GM12872 (cell line): ENCODE measurements around the gene ANAPC15.

Experiments used
- CTCF ChIP-seq: IDR thresholded peaks from 3 replicates; pipeline ENCODE4 v1.5.1; 2011; ENCODE audit warnings: low read depth, mild to moderate bottlenecking, low read length, moderate library complexity; ENCODE audit not compliant: insufficient read depth

The ANAPC15 gene

DNA sequence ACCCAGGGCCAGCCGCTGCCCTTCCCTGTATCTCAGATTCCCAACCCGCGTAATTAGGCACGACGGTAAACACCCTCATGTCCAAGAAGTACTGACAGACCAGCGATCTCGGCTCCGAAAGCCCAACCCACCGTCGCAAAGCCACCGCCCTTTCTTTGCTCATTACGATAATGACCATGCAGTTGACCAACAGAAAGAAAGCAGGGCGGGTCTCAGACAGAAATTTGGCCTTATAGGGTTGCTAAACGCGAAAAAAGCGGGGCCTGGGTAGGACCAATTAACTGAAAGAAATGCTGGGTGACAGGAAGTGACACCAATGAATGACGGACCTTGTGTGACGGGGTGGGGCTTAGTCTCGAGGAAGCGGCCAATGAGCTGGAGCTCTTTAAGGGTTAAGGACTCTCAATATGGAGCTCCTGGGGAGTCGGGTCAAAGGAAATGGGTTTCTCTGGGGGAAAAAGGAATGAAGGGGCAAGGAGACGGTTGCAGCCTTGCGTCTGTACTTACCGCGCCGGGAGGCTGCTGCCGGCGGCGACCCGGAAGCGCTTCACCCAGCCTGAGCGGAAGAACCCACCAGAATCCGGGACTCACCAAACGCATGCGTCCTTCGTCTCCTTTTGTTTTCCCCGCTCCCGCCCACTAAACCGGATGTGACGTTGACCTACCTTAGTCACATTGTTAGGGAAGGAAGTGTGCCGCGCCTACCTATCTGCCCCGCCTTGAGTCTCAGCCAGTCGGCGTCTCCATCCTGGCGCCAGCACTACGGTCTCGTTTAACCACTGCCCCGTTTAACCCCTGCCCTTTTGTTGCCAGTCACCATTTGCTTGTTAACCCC lies at the start of gene ANAPC15:
Gene ANAPC15, minus strand, starts transcription at position 553 of the 835 bp plus-strand sequence. CDS start 1,419 bp downstream, outside the sequence.
- no peak for TF ChIP-seq CTCF

DNA sequence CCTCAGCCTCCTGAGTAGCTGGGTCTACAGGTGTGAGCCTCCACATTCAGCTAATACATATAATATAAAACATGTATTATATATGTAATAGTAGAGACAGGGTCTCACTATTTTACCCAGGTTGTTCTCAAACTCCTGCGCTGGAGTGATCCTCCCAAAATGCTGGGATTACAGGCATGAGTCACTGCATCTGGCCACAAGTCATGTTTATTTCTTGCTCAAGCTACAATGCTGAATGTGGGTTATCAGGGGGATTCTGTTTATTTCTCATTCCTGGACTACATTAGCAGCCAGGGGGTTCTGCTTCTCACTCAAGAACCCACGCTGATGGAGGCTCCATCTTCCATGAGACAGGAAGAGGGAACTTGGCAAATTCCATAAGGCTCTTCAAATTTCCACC lies 47.8 kb upstream of the ANAPC15 start:
- TF ChIP-seq CTCF = no peak

- TF ChIP-seq CTCF = no peak
These were observed 44.6 kb upstream of the ANAPC15 start for GRCh38 chr11:72157131-72157530.

DNA sequence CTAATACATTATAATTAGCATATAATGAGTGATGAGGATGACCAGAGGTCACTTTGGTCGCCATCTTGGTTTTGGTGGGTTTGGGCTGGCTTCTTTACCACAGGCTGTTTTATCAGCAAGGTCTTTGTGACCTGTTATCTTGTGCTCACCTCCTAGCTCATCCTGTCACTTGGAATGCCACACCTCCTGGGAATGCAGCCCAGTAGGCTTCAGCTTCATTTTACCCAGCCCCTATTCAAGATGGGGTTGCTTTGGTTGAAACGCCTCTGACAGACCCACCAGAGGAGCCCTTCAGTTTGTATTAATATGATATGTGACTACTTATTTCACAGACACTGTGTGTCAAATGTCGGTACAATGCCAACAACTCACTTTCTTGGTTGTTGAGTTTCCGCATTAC lies 43.3 kb upstream of the ANAPC15 start:
- TF ChIP-seq CTCF = no peak

DNA sequence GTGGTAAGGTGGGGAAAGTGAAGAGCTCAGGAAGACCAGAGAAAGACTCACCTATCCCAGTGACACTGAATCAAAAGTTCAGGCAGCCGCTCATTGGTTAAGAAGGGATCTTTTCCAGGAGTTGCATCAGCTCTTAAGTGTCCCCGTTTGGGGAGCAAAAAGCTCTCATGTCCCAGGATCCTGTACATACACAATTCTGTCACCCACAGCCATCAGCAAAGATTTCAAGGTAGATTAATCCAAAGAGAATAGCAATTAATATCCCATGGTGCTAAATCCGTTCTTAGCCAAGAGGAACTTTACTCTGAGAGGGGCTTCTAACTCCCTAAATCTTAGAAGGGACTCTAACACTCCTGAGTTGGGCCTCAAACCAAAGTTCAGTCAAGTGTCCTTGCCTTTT lies 42.3 kb upstream of the ANAPC15 start:
- no peak for TF ChIP-seq CTCF

- no peak for TF ChIP-seq CTCF
These were observed 38.4 kb upstream of the ANAPC15 start for GRCh38 chr11:72150882-72151281.

GRCh38 chr11:72146625-72147024 lies 34.1 kb upstream of the ANAPC15 start:
- TF ChIP-seq CTCF = no peak
